Hepatocyte (in vitro differentiated cells): ENCODE data around the gene SLC41A3. TPM values are rescaled to one million over a fixed set of nuclear protein-coding genes. Genes with fewer than 3 reads are reported as not detected.

Experiments
- DNase-seq: peaks from one replicate; pipeline ENCODE4 v3.0.0-alpha.2; 2016; ENCODE audit warnings: low spot score
- H2AFZ ChIP-seq: fragments of 200-600 bp; sonication (generic); 2 replicates; pipeline ENCODE4 v1.6.0; 2016; ENCODE audit warnings: antibody characterized with exemption, mild to moderate bottlenecking
- H3K27ac ChIP-seq: fragments of 200-600 bp; sonication (generic); 2 replicates; pipeline ENCODE4 v1.5.1; 2016; ENCODE audit warnings: mild to moderate bottlenecking
- H3K27me3 ChIP-seq: fragments of 200-600 bp; sonication (generic); 2 replicates; pipeline ENCODE4 v1.6.1; 2016
- H3K36me3 ChIP-seq: fragments of 200-600 bp; sonication (generic); replicated peaks from 2 replicates; pipeline ENCODE4 v1.5.1; 2016; ENCODE audit warnings: low read depth; ENCODE audit not compliant: insufficient read depth
- H3K4me1 ChIP-seq: fragments of 200-600 bp; sonication (generic); 2 replicates; pipeline ENCODE4 v1.5.1; 2016; ENCODE audit warnings: mild to moderate bottlenecking, moderate library complexity; ENCODE audit not compliant: insufficient read depth
- H3K4me2 ChIP-seq: fragments of 200-600 bp; sonication (generic); 2 replicates; pipeline ENCODE4 v1.6.0; 2016
- H3K4me3 ChIP-seq: fragments of 200-600 bp; sonication (generic); 2 replicates; pipeline ENCODE4 v1.5.1; 2016; ENCODE audit warnings: mild to moderate bottlenecking
- H3K79me2 ChIP-seq: fragments of 200-600 bp; sonication (generic); 2 replicates; pipeline ENCODE4 v1.6.0; 2017; ENCODE audit warnings: mild to moderate bottlenecking
- H3K9me2 ChIP-seq: fragments of 200-600 bp; sonication (generic); replicated peaks from 2 replicates; pipeline ENCODE4 v1.6.0; 2017; ENCODE audit warnings: mild to moderate bottlenecking; ENCODE audit not compliant: insufficient read depth
- H3K9me3 ChIP-seq: fragments of 200-600 bp; sonication (generic); 2 replicates; pipeline ENCODE4 v1.5.1; 2016; ENCODE audit warnings: low read depth, mild to moderate bottlenecking
- H4K20me1 ChIP-seq: fragments of 200-600 bp; sonication (generic); 2 replicates; pipeline ENCODE4 v1.6.0; 2016; ENCODE audit warnings: mild to moderate bottlenecking; ENCODE audit not compliant: insufficient read depth, poor library complexity, severe bottlenecking
- EZH2 ChIP-seq: fragments of 200-600 bp; sonication (generic); IDR thresholded peaks from 2 replicates; pipeline ENCODE4 v1.6.1; 2016; ENCODE audit warnings: antibody characterized with exemption, mild to moderate bottlenecking, borderline replicate concordance
- EZH2phosphoT487 ChIP-seq: fragments of 200-600 bp; sonication (generic); IDR thresholded peaks from one replicate; pipeline ENCODE4 v1.6.1; 2018; ENCODE audit warnings: antibody characterized with exemption, mild to moderate bottlenecking, low read depth, moderate library complexity; ENCODE audit not compliant: unreplicated experiment, severe bottlenecking
- whole genome bisulfite sequencing: methylation state at CpG from one replicate; pipeline ENCODE4 v1.1.6; 2016; ENCODE audit warnings: low lambda C conversion rate; ENCODE audit errors: missing lambda C conversion rate; 5-methylcytosine and 5-hydroxymethylcytosine counted together
- polyA plus RNA-seq: library from polyadenylated mRNA; unstranded; fragments of >200 nt; fragmentation: Nextera tagmentation; extraction: Ambion mirVana; gene quantifications from 2 replicates; pipeline ENCODE4 v1.2.1, GENCODE V29; 2016
- total RNA-seq: library from RNA; depleted of rRNA; stranded (reverse); fragments of >200 nt; gene quantifications from 2 replicates; pipeline ENCODE4 v1.2.3, GENCODE V29; 2014
- TF ChIP-seq, protein P1 (sequence below): fragments of 200-600 bp; sonication (generic); IDR thresholded peaks from 2 replicates; pipeline ENCODE4 v1.5.1; 2016; ENCODE audit warnings: antibody characterized with exemption, mild to moderate bottlenecking; ENCODE audit not compliant: poor library complexity

SLC41A3 gene
- total and polyA plus RNA-seq, 2 experiments from 2014 or later, result 29.3 to 43.4 TPM

DNA sequence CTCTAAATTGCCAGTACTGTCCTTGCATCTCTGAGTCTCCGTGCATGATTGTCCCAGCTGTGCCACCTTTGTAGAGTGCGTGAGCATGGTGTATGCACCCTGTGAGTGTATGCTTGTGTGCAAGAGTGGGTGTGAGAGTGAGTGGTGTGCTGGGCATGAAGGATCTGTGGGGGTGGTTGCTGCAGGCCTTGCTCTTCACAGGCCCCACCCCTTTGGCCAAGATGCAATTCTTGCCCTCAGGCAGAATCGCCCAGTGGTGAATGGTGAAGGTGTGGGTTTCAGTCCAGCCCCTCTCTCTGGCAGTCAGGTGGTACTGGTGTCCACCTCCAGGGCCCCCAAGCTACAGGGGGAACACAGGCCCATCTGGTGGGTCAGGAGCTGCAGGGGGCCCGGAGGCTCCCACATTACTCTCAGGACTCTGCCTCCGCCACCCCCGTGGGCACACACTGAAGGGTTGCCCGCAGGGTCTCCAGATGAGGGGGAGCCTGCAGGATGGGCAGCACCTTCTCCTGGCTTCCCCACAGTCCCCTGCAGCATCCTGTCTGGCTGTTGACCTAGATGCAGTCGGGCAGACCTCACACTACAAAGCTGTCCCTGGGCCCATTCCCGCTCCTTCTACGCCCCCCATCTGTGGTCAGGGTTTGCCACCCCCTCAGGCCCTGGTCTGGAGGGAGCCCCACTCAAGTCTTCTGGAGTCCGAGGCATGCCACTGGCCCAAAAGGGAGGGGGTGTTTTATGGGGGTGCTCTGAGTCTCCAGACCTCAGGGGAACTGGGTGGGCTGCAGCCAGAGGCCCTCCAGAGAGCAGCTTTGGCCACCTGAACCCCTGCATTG, 123.3 kb downstream of the SLC41A3 start:
- 96% methylated on average over 11 of the region's 11 CpGs for WGBS
- Histone ChIP-seq H3K27me3 (peaks cover 3% of the 10 kb centered on the region), H3K27ac (no peak overlapping the region), H3K79me2 (no peaks in the 10 kb centered on the region), H3K4me1 (no peaks in the 10 kb centered on the region), H2AFZ (no peak overlapping the region), H3K9me2 (no peaks in the 10 kb centered on the region), H3K4me3 (no peak overlapping the region), H4K20me1 (no peaks in the 10 kb centered on the region), H3K9me3 (no peaks in the 10 kb centered on the region), H3K36me3 (no peaks in the 10 kb centered on the region), H3K4me2 (no peak overlapping the region)
- TF ChIP-seq, protein P1, sequence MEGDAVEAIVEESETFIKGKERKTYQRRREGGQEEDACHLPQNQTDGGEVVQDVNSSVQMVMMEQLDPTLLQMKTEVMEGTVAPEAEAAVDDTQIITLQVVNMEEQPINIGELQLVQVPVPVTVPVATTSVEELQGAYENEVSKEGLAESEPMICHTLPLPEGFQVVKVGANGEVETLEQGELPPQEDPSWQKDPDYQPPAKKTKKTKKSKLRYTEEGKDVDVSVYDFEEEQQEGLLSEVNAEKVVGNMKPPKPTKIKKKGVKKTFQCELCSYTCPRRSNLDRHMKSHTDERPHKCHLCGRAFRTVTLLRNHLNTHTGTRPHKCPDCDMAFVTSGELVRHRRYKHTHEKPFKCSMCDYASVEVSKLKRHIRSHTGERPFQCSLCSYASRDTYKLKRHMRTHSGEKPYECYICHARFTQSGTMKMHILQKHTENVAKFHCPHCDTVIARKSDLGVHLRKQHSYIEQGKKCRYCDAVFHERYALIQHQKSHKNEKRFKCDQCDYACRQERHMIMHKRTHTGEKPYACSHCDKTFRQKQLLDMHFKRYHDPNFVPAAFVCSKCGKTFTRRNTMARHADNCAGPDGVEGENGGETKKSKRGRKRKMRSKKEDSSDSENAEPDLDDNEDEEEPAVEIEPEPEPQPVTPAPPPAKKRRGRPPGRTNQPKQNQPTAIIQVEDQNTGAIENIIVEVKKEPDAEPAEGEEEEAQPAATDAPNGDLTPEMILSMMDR, result no peak
- TF ChIP-seq EZH2 (no peak), EZH2phosphoT487 (no peak)
- DNase-seq, result no peak

DNA sequence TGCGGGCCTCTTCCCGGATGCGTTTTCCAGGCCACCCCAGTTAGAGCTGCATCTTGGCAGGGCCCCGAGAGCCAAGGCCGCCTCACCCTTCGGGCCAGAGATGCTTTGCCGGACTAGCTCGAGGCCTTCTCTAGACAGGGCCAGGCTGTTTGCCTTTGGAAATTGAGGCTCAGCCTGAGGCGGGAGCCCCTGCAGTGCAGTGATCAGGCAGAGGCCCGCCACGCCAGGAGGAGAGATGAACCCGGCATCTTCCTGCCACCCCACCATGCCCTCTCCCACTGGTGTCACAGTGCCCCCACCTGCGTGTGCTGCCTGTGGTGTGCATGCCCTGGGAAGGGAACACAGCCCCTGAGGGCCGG, 123.9 kb downstream of the SLC41A3 start:
- Histone ChIP-seq H3K4me1 (no peaks in the 10 kb centered on the region), H3K36me3 (no peaks in the 10 kb centered on the region), H3K4me3 (no peak overlapping the region), H3K4me2 (no peak overlapping the region), H3K9me3 (no peaks in the 10 kb centered on the region), H3K79me2 (no peaks in the 10 kb centered on the region), H3K27me3 (peaks cover under 1% of the 10 kb centered on the region), H3K9me2 (no peaks in the 10 kb centered on the region), H4K20me1 (no peaks in the 10 kb centered on the region), H3K27ac (no peak overlapping the region), H2AFZ (no peak overlapping the region)
- TF ChIP-seq EZH2 (no peak), EZH2phosphoT487 (no peak)
- TF ChIP-seq, protein P1, result no peak
- DNase-seq, result no peak
- WGBS, result 97% methylated on average over 14 of the region's 14 CpGs

DNA sequence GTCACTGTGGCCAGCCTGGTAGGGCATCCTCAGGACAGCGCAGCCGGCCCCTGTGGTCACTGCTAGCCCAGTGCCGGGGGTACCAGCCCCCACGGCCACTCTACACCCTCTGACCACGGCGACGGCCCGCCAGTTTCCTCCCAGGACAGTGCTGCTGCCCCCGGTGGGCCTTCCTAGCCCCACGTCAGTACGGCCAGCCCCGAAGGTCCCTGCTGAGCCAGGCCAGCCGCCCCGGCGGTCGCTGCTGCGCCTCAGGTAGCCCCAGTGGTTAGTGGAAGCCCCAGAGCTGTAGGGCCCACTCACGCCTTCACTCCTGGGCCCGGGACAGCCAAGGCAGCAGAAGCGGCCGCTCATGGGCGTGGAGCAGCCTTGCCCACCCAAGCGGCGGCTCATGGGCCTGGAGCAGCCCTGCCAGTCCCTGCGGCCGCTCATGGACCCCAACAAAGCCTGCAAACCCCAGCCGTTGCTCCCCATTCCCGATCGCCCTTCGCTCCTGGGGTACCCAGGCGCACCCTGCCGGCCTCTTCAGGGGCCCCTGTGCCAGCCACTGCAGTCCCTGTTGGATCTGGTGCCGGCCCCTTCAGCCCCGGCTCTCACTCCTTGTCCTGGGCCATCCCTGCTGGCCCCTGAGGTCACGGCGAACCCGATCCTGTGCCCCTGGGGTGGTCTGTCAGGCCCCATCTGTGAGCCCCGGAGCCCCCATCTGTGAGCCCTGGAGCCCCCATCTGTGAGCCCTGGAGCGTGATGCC, 124.4 kb downstream of the SLC41A3 start:
- TF ChIP-seq EZH2phosphoT487, result no peak
- TF ChIP-seq EZH2, result no peak
- TF ChIP-seq, protein P1, result no peak
- H3K27ac ChIP-seq, result no peak overlapping the region
- no peaks in the 10 kb centered on the region for H3K9me2 ChIP-seq
- H3K9me3 ChIP-seq, result no peaks in the 10 kb centered on the region
- H3K4me2 ChIP-seq, result no peak overlapping the region
- H3K4me1 ChIP-seq, result no peaks in the 10 kb centered on the region
- no peaks in the 10 kb centered on the region for H4K20me1 ChIP-seq
- no peak for DNase-seq
- WGBS, result 96% methylated on average over 37 of the region's 39 CpGs
- no peaks in the 10 kb centered on the region for H3K79me2 ChIP-seq
- no peaks in the 10 kb centered on the region for H3K36me3 ChIP-seq
- no peaks in the 10 kb centered on the region for H3K27me3 ChIP-seq
- no peak overlapping the region for H2AFZ ChIP-seq
- no peak overlapping the region for H3K4me3 ChIP-seq
